Effector memory CD4-positive, alpha-beta T cell (primary cell): Measurements from ENCODE around the gene ALKBH3.

Source experiments
- DNase-seq, 3 donors: peaks; one replicate each; pipeline ENCODE4 v3.0.0-alpha.2; 2020
- H3K27ac ChIP-seq: 2 replicates; pipeline ENCODE4 v1.7.0; 2013; ENCODE audit warnings: mild to moderate bottlenecking, low read length, moderate library complexity; ENCODE audit not compliant: insufficient read depth, poor library complexity, severe bottlenecking
- H3K27me3 ChIP-seq: replicated peaks from 2 replicates; pipeline ENCODE4 v1.7.0; 2013; ENCODE audit warnings: mild to moderate bottlenecking, low read length; ENCODE audit not compliant: insufficient read depth, control insufficient read depth, poor library complexity, severe bottlenecking
- H3K36me3 ChIP-seq: 2 replicates; pipeline ENCODE4 v1.7.0; 2013; ENCODE audit warnings: mild to moderate bottlenecking, low read length, moderate library complexity; ENCODE audit not compliant: control insufficient read depth, insufficient read depth
- H3K4me1 ChIP-seq: 2 replicates; pipeline ENCODE4 v1.7.0; 2013; ENCODE audit warnings: low read length, mild to moderate bottlenecking; ENCODE audit not compliant: control insufficient read depth, insufficient read depth, poor library complexity, severe bottlenecking
- H3K4me3 ChIP-seq: 2 replicates; pipeline ENCODE4 v1.7.0; 2013; ENCODE audit warnings: low read length, low read depth, mild to moderate bottlenecking; ENCODE audit not compliant: insufficient read depth, poor library complexity, severe bottlenecking
- H3K9me3 ChIP-seq: 2 replicates; pipeline ENCODE4 v1.7.0; 2013; ENCODE audit warnings: mild to moderate bottlenecking, low read length, moderate library complexity; ENCODE audit not compliant: control insufficient read depth

ALKBH3 gene

DNA sequence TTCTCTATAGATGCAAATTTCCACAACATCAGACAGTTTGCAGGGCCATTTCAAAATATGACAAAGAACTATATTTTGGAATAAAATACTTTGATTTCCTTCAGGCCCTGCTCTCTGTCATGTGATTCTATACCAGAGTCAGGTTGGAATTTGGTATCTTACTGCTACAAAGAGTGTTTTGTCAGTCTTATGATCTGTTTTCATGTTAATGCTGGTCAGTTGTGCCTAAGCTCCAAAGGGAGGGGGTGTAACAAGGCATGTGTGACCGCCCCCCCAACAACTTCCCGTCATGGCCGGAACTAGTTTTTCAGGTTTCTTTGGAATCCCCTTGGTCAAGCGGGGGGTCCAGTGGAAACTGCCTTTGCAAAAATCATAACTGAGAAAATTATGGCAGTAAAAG, 76.9 kb downstream of the ALKBH3 start:
- H3K4me1 ChIP-seq, result no peaks in the 10 kb centered on the region
- no peak for DNase-seq
- peaks cover 5% of the 10 kb centered on the region for H3K27me3 ChIP-seq
- H3K4me3 ChIP-seq, result no peak overlapping the region
- no peaks in the 10 kb centered on the region for H3K9me3 ChIP-seq
- H3K27ac ChIP-seq, result no peak overlapping the region
- H3K36me3 ChIP-seq, result no peaks in the 10 kb centered on the region

DNA sequence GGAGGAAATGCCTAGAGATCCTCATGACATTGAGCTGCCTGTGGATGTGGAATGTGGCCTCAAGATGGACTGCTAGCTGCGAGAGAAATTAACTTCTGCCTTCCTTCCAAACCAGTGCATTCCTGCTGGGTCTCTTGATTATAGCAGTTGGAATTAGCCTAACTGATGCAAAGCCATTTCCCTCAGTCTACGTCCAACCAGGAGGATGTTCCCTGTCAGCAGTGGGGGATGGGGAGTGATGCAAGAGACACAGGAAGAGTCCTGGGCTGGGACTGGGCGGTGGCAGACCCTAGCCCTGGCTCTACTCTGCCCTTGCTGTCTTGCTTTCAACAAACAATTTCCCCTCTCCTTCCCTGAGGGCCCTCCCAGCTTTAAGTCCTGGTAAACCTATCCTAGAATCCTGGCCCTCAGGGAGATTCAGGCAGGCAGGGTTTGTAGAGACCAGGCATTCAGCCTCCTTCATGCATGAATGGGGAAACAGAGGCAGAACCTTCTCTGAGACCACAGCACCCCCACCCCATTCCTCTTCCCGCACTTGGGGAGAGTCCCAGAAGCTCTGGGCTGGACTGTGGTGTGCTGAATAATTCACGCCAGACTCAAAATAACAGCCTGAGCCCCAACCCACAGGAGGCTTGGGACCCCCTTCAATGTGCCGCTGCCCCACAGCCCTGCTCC, 78.8 kb downstream of the ALKBH3 start:
- DNase-seq, result no peak
- H3K9me3 ChIP-seq, result no peaks in the 10 kb centered on the region
- no peaks in the 10 kb centered on the region for H3K4me1 ChIP-seq
- H3K27me3 ChIP-seq, result peaks cover 6% of the 10 kb centered on the region
- H3K27ac ChIP-seq, result no peak overlapping the region
- no peaks in the 10 kb centered on the region for H3K36me3 ChIP-seq
- no peak overlapping the region for H3K4me3 ChIP-seq

DNA sequence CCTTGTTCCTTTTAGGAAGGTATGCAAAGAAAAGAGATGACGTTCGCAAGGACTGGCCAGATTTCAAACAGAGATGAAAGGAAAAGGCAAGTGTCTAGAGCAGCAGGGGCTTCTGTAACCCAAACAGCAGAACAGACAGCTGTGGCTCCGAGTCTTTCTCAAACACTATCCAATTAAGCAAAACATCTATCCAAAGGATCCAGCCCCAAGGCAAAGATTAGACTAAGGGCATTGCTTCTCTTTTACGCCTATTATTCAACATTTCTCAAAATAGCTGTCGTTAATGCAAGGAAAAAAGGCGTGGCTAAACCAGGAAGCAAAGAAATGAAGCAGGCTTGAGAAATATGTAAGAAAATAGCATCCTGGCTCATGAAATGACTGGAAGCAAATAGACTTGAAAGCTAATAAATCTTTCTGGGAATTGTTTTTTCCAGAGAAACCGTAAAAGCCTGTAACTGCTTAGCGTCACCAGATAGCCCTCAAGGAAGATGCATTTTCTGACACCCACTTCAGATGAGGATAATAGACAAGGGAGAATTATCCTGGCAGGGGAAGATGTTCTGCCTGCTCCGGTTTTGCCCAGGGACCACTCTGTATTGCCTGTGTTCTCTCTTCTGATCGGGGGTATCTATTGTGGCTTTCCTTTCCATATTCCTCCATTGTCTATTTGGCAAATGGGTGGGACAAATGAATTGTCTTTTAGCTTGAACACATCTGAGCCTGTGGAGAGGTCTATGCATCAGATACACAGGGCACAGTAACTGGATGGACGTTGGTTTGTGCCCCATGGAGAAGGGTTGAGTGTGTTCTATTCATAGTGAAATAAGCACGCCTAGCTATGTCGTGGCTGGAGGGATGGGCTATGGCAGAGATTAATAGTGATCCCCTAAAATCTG, 82.0 kb downstream of the ALKBH3 start:
- Histone ChIP-seq H3K4me3 (no peak overlapping the region), H3K4me1 (no peaks in the 10 kb centered on the region), H3K27me3 (peaks cover 3% of the 10 kb centered on the region), H3K27ac (no peak overlapping the region), H3K9me3 (no peaks in the 10 kb centered on the region), H3K36me3 (no peaks in the 10 kb centered on the region)
- no peak for DNase-seq

DNA sequence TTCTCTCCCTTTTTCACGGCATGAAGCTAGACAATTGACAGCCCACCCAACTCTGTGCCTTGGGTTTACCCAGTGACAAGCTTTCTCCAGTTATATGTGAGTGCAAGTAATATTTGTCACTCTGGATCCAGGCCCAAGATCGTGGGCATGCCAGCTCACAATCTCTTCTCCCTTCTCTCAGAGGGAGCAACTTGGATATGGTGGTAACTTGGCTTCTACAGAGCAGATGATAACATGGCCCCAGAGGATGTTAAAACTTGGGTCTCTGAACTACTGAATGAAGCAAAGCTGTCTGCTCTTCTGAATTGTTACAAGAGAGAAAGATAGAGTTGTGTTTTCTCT, 82.6 kb downstream of the ALKBH3 start:
- Histone ChIP-seq H3K27me3 (peaks cover 3% of the 10 kb centered on the region), H3K36me3 (no peaks in the 10 kb centered on the region), H3K4me1 (no peaks in the 10 kb centered on the region), H3K27ac (no peak overlapping the region), H3K9me3 (no peaks in the 10 kb centered on the region), H3K4me3 (no peak overlapping the region)
- DNase-seq, result no peak

DNA sequence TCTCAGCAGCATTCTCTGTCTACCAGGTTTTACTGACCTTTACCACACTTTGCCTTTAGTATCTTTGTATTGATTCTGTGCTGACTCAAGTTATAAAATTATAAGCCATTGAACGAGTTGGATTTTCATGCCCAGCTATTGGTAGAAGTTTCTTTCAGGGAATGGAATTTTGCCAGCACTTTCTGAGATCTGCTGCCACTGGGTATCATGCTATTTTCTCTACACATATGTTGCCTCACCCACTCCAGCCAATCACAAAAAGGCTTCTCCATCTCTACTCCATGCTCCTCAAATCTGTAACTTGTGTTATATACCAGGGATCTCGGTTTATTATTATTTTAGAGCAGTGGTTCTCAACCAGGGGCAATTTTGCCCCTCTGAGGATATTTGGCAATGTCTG, 87.0 kb downstream of the ALKBH3 start:
- no peak overlapping the region for H3K4me3 ChIP-seq
- no peaks in the 10 kb centered on the region for H3K9me3 ChIP-seq
- no peak for DNase-seq
- no peaks in the 10 kb centered on the region for H3K36me3 ChIP-seq
- H3K4me1 ChIP-seq, result no peaks in the 10 kb centered on the region
- H3K27ac ChIP-seq, result no peak overlapping the region
- H3K27me3 ChIP-seq, result peaks cover under 1% of the 10 kb centered on the region

DNA sequence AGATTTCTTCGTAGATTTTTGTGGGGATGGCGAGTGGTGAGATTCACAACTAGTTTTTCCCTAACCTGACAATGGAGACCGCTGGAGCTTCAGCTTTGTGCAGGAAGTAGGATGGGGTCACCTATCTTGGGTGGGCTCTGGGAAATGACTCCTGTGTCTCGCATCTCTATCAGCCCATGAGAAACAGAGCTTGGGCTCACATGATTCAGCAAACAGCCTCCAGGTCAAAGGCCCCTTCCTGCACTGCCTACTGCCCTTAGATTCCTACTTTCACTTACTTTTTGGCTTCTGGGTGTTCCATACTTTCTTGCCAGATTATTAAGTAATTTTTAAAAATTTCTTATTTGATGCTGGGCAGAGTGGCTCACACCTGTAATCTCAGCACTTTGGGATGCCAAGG, 88.1 kb downstream of the ALKBH3 start:
- Histone ChIP-seq H3K9me3 (no peaks in the 10 kb centered on the region), H3K36me3 (no peaks in the 10 kb centered on the region), H3K4me3 (no peak overlapping the region), H3K27me3 (no peaks in the 10 kb centered on the region), H3K4me1 (no peaks in the 10 kb centered on the region), H3K27ac (no peak overlapping the region)
- DNase-seq, result no peak

DNA sequence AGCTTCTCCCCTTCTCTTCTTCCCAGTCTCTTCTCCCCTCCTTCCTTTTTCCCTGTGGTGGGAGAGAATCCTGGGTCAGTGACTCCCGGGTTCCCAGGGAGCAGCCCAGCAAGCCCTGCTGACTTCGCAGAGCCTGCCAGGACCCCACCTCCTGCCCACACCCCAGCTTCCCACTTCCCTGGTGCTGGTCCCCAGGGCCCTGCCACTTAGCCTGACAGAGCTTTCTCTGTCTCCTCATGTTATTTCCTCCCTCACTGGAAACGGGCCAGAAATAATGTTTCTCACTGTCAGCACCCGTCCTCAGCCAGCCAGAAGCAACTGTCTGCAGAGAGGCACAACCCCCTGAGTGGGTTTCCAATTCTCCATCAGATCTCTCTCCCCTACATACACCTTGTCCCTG, 88.9 kb downstream of the ALKBH3 start:
- Histone ChIP-seq H3K9me3 (no peaks in the 10 kb centered on the region), H3K36me3 (no peaks in the 10 kb centered on the region), H3K4me1 (no peaks in the 10 kb centered on the region), H3K4me3 (no peak overlapping the region), H3K27me3 (no peaks in the 10 kb centered on the region), H3K27ac (no peak overlapping the region)
- DNase-seq, result no peak
